OCI-LY3 (cell line): ENCODE results near the gene TRAF3.

Source experiments
- H2AFZ ChIP-seq: fragments of 200-600, 300-600 bp; shearing (Covaris generic); 2 replicates; pipeline ENCODE4 v1.6.0; 2014; ENCODE audit warnings: antibody characterized with exemption, low read depth, low read length
- H3K27ac ChIP-seq: fragments of 200-600, 300-600 bp; sonication (generic); 2 replicates; pipeline ENCODE4 v1.5.1; 2014; ENCODE audit warnings: mild to moderate bottlenecking, low read length, moderate library complexity, mixed read lengths
- H3K27me3 ChIP-seq: fragments of 200-600, 300-600 bp; sonication (generic); 2 replicates; pipeline ENCODE4 v1.6.1; 2014; ENCODE audit warnings: low read depth, low read length, mixed read lengths
- H3K36me3 ChIP-seq: fragments of 200-600, 300-600 bp; sonication (generic); replicated peaks from 2 replicates; pipeline ENCODE3; 2014; ENCODE audit warnings: low read depth, low read length, mixed read lengths
- H3K4me1 ChIP-seq: fragments of 300-600, 200-600 bp; sonication (generic); 2 replicates; pipeline ENCODE4 v1.6.1; 2014; ENCODE audit warnings: low read length, mixed read lengths
- H3K4me2 ChIP-seq: fragments of 200-600, 300-600 bp; sonication (generic); 2 replicates; pipeline ENCODE4 v1.6.1; 2014; ENCODE audit warnings: low read length, mixed read lengths
- H3K4me3 ChIP-seq: fragments of 300-600, 200-600 bp; sonication (generic); 2 replicates; pipeline ENCODE4 v1.5.1; 2014; ENCODE audit warnings: antibody characterized with exemption, mild to moderate bottlenecking, low read length, moderate library complexity
- H3K79me2 ChIP-seq: fragments of 300-600, 200-600 bp; shearing (Covaris generic); 2 replicates; pipeline ENCODE4 v1.6.1; 2014; ENCODE audit warnings: mild to moderate bottlenecking, low read length, mixed read lengths
- H3K9ac ChIP-seq: fragments of 300-600, 200-600 bp; shearing (Covaris generic); 2 replicates; pipeline ENCODE4 v1.6.0; 2014; ENCODE audit warnings: mild to moderate bottlenecking, low read length, moderate library complexity
- H3K9me3 ChIP-seq: fragments of 200-600, 300-600 bp; shearing (Covaris generic); 2 replicates; pipeline ENCODE4 v1.6.1; 2014; ENCODE audit warnings: low read length, mixed read lengths; ENCODE audit not compliant: insufficient read depth
- H4K20me1 ChIP-seq: fragments of 200-600, 300-600 bp; sonication (generic); 2 replicates; pipeline ENCODE4 v1.6.1; 2016; ENCODE audit warnings: low read length, mixed read lengths; ENCODE audit not compliant: insufficient read depth
- EZH2phosphoT487 ChIP-seq: fragments of 200-600 bp; shearing (Covaris generic); IDR thresholded peaks from 2 replicates; pipeline ENCODE4 v1.6.1; 2018; ENCODE audit warnings: antibody characterized with exemption, mixed run types, low read depth
- TF ChIP-seq, protein P1 (sequence below): fragments of 200-600, 300-600 bp; sonication (generic); IDR thresholded peaks from 2 replicates; pipeline ENCODE4 v1.5.1; 2014; ENCODE audit warnings: antibody characterized with exemption, low read length, low read depth

Gene TRAF3

DNA sequence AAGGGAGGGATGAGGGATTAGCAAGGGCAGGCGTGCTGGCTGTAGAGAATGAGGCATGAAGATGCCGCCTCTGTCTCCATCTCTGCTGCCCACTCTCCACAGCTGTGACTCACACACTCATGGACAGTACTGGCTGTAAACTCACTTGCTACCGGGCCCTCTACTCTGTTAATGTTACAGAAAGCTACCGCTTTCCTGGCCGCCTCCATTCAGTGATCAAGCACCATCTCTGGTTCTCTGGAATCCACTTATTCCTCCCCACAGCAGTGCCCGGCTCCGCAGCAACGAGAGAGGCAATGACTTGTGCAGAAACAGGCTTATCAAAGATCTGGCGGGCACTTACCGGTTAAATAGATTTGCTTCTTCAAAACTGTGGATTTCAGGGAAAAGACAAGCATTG lies 180.0 kb downstream of the TRAF3 start:
- Histone ChIP-seq H3K9ac (no peak overlapping the region), H3K9me3 (no peaks in the 10 kb centered on the region), H3K27ac (no peak overlapping the region), H4K20me1 (no peaks in the 10 kb centered on the region), H3K79me2 (no peaks in the 10 kb centered on the region), H3K27me3 (no peaks in the 10 kb centered on the region; the same call in 1 of the 2 replicates), H2AFZ (no peak overlapping the region), H3K4me1 (no peaks in the 10 kb centered on the region), H3K36me3 (no peaks in the 10 kb centered on the region), H3K4me2 (no peak overlapping the region), H3K4me3 (no peak overlapping the region)
- TF ChIP-seq, protein P1, sequence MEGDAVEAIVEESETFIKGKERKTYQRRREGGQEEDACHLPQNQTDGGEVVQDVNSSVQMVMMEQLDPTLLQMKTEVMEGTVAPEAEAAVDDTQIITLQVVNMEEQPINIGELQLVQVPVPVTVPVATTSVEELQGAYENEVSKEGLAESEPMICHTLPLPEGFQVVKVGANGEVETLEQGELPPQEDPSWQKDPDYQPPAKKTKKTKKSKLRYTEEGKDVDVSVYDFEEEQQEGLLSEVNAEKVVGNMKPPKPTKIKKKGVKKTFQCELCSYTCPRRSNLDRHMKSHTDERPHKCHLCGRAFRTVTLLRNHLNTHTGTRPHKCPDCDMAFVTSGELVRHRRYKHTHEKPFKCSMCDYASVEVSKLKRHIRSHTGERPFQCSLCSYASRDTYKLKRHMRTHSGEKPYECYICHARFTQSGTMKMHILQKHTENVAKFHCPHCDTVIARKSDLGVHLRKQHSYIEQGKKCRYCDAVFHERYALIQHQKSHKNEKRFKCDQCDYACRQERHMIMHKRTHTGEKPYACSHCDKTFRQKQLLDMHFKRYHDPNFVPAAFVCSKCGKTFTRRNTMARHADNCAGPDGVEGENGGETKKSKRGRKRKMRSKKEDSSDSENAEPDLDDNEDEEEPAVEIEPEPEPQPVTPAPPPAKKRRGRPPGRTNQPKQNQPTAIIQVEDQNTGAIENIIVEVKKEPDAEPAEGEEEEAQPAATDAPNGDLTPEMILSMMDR = no peak
- no peak for TF ChIP-seq EZH2phosphoT487

DNA sequence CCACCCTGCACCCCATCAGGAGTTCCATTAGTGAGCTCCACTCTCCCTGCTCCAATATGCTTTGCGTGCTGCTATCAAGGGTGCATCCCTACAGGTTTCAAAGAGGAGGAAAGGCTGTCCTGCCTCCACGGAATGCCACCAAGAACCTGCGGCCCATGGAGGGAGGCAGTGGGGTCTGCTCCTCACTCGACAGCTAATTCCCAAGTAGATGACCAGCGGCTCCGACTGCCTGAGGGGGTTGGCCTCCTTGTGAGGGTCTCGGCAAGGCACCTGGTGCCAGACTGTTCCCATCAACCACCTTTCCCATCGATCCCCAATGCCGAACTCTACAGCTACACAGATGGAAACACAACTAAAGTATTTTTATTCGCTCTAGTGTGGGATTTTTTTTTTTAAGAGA lies 181.2 kb downstream of the TRAF3 start:
- H3K9me3 ChIP-seq = no peaks in the 10 kb centered on the region
- no peak overlapping the region for H3K9ac ChIP-seq
- no peaks in the 10 kb centered on the region for H4K20me1 ChIP-seq
- no peak for TF ChIP-seq EZH2phosphoT487
- TF ChIP-seq, protein P1 = no peak
- no peaks in the 10 kb centered on the region; the same call in 1 of the 2 replicates for H3K27me3 ChIP-seq
- no peaks in the 10 kb centered on the region for H3K4me1 ChIP-seq
- no peak overlapping the region for H3K4me3 ChIP-seq
- no peaks in the 10 kb centered on the region for H3K36me3 ChIP-seq
- no peak overlapping the region for H3K4me2 ChIP-seq
- no peak overlapping the region for H3K27ac ChIP-seq
- no peak overlapping the region for H2AFZ ChIP-seq
- no peaks in the 10 kb centered on the region for H3K79me2 ChIP-seq
